Trophoblast cell (in vitro differentiated cells and primary cell): ENCODE data around the gene CDC25B.

Source experiments
- DNase-seq, 2 donors: peaks; one replicate each; pipeline ENCODE4 v3.0.0-alpha.2; 2016
- H2AFZ ChIP-seq: 2 replicates; pipeline ENCODE4 v1.6.1; 2013; ENCODE audit warnings: low read length, moderate library complexity, mild to moderate bottlenecking; ENCODE audit not compliant: insufficient read depth, poor library complexity
- H2AK5ac ChIP-seq: 2 replicates; pipeline ENCODE4 v1.6.1; 2013; ENCODE audit warnings: mild to moderate bottlenecking, low read length
- H2BK120ac ChIP-seq: 2 replicates; pipeline ENCODE4 v1.6.1; 2013; ENCODE audit warnings: low read length, mild to moderate bottlenecking, moderate library complexity; ENCODE audit not compliant: insufficient read depth, poor library complexity
- H2BK12ac ChIP-seq: 2 replicates; pipeline ENCODE4 v1.6.1; 2013; ENCODE audit warnings: mild to moderate bottlenecking, low read length, moderate library complexity
- H2BK5ac ChIP-seq: 2 replicates; pipeline ENCODE4 v1.6.1; 2013; ENCODE audit warnings: low read length, low read depth, moderate library complexity, mild to moderate bottlenecking; ENCODE audit not compliant: poor library complexity
- H3K14ac ChIP-seq: 2 replicates; pipeline ENCODE4 v1.6.1; 2013; ENCODE audit warnings: mild to moderate bottlenecking, low read length
- H3K18ac ChIP-seq: 2 replicates; pipeline ENCODE4 v1.6.1; 2013; ENCODE audit warnings: mild to moderate bottlenecking, low read length
- H3K23ac ChIP-seq: 2 replicates; pipeline ENCODE4 v1.6.1; 2013; ENCODE audit warnings: low read length
- H3K27ac ChIP-seq: 2 replicates; pipeline ENCODE4 v1.5.1; 2013; ENCODE audit warnings: low read depth, mild to moderate bottlenecking, inconsistent platforms, low read length, moderate library complexity
- H3K27me3 ChIP-seq: 2 replicates; pipeline ENCODE4 v1.6.1; 2013; ENCODE audit warnings: inconsistent platforms, mild to moderate bottlenecking, low read length, moderate library complexity; ENCODE audit not compliant: insufficient read depth
- H3K36me3 ChIP-seq, 2 experiments: 1 replicate in 1 of 2; 2 replicates in 1 of 2; pipeline ENCODE4 v1.6.1; 2013; ENCODE audit warnings: low read length in 2 of 2, mild to moderate bottlenecking in 2 of 2, moderate library complexity in 1 of 2; ENCODE audit not compliant: insufficient read depth in 2 of 2, control insufficient read depth in 1 of 2
- H3K4ac ChIP-seq: 2 replicates; pipeline ENCODE4 v1.6.1; 2013; ENCODE audit warnings: low read depth, mild to moderate bottlenecking, low read length, moderate library complexity
- H3K4me1 ChIP-seq, 2 experiments: 1 replicate in 1 of 2; 2 replicates in 1 of 2; pipeline ENCODE4 v1.6.1; 2013; ENCODE audit warnings: low read length in 2 of 2, mild to moderate bottlenecking in 2 of 2, moderate library complexity in 1 of 2; ENCODE audit not compliant: insufficient read depth in 2 of 2, control insufficient read depth in 1 of 2
- H3K4me2 ChIP-seq: 2 replicates; pipeline ENCODE4 v1.6.1; 2013; ENCODE audit warnings: inconsistent platforms, mild to moderate bottlenecking, low read length, moderate library complexity
- H3K4me3 ChIP-seq: 2 replicates; pipeline ENCODE4 v1.5.1; 2013; ENCODE audit warnings: mild to moderate bottlenecking, low read depth, low read length, inconsistent platforms
- H3K79me1 ChIP-seq: one replicate; pipeline ENCODE4 v1.6.1; 2013; ENCODE audit warnings: low read length
- H3K79me2 ChIP-seq: 2 replicates; pipeline ENCODE4 v1.6.1; 2013; ENCODE audit warnings: low read length, mild to moderate bottlenecking; ENCODE audit not compliant: control insufficient read depth, insufficient read depth, poor library complexity
- H3K9ac ChIP-seq: 2 replicates; pipeline ENCODE4 v1.6.1; 2013; ENCODE audit warnings: mild to moderate bottlenecking, low read length
- H3K9me3 ChIP-seq: 2 replicates; pipeline ENCODE4 v1.6.1; 2013; ENCODE audit warnings: low read depth, mild to moderate bottlenecking, control low read depth, inconsistent platforms, low read length; ENCODE audit not compliant: insufficient read depth
- H4K12ac ChIP-seq: 2 replicates; pipeline ENCODE4 v1.6.1; 2013; ENCODE audit warnings: low read depth, mild to moderate bottlenecking, low read length, moderate library complexity
- H4K8ac ChIP-seq: 2 replicates; pipeline ENCODE4 v1.6.1; 2013; ENCODE audit warnings: low read depth, mild to moderate bottlenecking, low read length, moderate library complexity
- H4K91ac ChIP-seq: one replicate; pipeline ENCODE4 v1.6.1; 2013; ENCODE audit warnings: low read depth, mild to moderate bottlenecking, low read length, moderate library complexity
- WGBS: extraction: QIAGEN DNeasy Blood & Tissue Kit; methylation state at CpG from one replicate; pipeline ENCODE4 v1.1.7; 2013; ENCODE audit warnings: missing lambda C conversion rate; ENCODE audit not compliant: insufficient read length, insufficient coverage; ENCODE audit errors: extremely low coverage; 5-methylcytosine and 5-hydroxymethylcytosine counted together

The CDC25B gene

DNA sequence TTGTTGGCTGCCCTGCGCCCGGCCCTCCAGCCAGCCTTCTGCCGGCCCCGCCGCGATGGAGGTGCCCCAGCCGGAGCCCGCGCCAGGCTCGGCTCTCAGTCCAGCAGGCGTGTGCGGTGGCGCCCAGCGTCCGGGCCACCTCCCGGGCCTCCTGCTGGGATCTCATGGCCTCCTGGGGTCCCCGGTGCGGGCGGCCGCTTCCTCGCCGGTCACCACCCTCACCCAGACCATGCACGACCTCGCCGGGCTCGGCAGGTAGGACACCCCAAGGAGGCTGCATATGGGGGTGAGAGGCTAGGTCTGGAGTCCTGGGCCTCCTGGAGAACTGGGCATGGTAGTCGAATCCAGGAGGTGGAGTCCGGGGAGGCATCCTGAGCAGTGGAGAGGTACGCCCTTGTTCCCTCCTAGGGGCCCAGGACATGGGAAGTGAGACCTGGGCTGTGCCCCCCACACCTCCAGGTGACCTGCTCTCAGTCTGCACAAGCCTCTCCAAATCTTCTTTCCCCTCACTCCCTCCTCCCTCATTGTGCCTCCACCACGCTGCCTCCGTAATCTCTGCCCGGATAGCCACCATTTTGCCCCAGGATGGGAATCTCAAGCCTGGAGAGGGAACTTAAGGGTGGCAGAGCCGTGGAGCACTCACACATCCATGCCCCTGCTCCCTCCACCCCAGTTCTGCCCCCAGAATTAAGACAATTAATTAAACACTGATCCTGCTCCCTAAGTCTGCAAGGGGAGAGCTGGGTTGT is 541 bp downstream of the CDC25B start:
- no CpG with 5 or more reads among the region's 33 CpGs for WGBS
- no peak for DNase-seq
- Histone ChIP-seq H3K27me3 (no peaks in the 10 kb centered on the region), H4K12ac (peak overlapping the region; percentile 39), H3K9me3 (no peaks in the 10 kb centered on the region), H3K4me3 (peak overlapping the region; percentile 74), H3K18ac (peak overlapping the region; percentile 51), H3K4me1 (peaks cover 19 to 22% of the 10 kb centered on the region in 2 experiments), H3K9ac (peak overlapping the region; percentile 44), H3K14ac (peak overlapping the region; percentile 90), H3K23ac (no peak overlapping the region), H3K79me2 (peaks cover 3% of the 10 kb centered on the region), H2AK5ac (no peak overlapping the region), H3K4ac (peak overlapping the region; percentile 61), H2BK5ac (peak overlapping the region; percentile 42), H3K4me2 (peak overlapping the region; percentile 83), H4K91ac (peak overlapping the region; percentile 90), H3K79me1 (peaks cover 9% of the 10 kb centered on the region), H2AFZ (peak overlapping the region; percentile 61), H3K36me3 (peaks cover 15 to 21% of the 10 kb centered on the region in 2 experiments), H4K8ac (peak overlapping the region; percentile 83), H2BK12ac (no peak overlapping the region), H2BK120ac (peak overlapping the region; percentile 26), H3K27ac (no peak overlapping the region)

DNA sequence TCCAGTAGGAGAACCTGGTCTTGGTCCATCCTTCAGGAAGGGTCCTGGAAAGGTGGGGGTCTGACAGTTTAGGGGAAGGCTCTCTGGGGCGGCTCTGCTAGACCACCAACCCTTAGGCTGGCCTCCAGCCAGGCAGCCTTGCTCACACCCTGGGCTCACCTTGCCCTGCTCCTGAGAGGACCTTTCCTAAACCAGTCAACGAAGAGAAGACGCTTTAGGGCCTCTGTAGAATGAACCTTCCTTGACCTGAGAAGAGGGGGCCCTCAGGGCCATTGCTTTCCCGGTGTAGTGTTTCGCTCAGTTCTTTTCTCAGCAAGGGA is 1.1 kb downstream of the CDC25B start:
- H3K36me3 ChIP-seq: peaks cover 20 to 26% of the 10 kb centered on the region in 2 experiments
- no peak overlapping the region for H3K18ac ChIP-seq
- H3K27ac ChIP-seq: no peak overlapping the region
- no peak overlapping the region for H3K4me2 ChIP-seq
- H3K4me3 ChIP-seq: no peak overlapping the region
- H3K9me3 ChIP-seq: no peaks in the 10 kb centered on the region
- H3K23ac ChIP-seq: no peak overlapping the region
- peaks cover 19 to 22% of the 10 kb centered on the region in 2 experiments for H3K4me1 ChIP-seq
- H3K27me3 ChIP-seq: no peaks in the 10 kb centered on the region
- H3K79me1 ChIP-seq: peaks cover 9% of the 10 kb centered on the region
- H3K9ac ChIP-seq: no peak overlapping the region
- no peak overlapping the region for H2BK5ac ChIP-seq
- no peak overlapping the region for H2BK12ac ChIP-seq
- H3K79me2 ChIP-seq: peaks cover 3% of the 10 kb centered on the region
- H4K8ac ChIP-seq: no peak overlapping the region
- H2AK5ac ChIP-seq: no peak overlapping the region
- no peak overlapping the region for H4K12ac ChIP-seq
- no peak overlapping the region for H3K14ac ChIP-seq
- no peak for DNase-seq
- H2AFZ ChIP-seq: no peak overlapping the region
- H2BK120ac ChIP-seq: no peak overlapping the region
- no peak overlapping the region for H4K91ac ChIP-seq
- no CpG with 5 or more reads among the region's 5 CpGs for WGBS
- H3K4ac ChIP-seq: no peak overlapping the region

DNA sequence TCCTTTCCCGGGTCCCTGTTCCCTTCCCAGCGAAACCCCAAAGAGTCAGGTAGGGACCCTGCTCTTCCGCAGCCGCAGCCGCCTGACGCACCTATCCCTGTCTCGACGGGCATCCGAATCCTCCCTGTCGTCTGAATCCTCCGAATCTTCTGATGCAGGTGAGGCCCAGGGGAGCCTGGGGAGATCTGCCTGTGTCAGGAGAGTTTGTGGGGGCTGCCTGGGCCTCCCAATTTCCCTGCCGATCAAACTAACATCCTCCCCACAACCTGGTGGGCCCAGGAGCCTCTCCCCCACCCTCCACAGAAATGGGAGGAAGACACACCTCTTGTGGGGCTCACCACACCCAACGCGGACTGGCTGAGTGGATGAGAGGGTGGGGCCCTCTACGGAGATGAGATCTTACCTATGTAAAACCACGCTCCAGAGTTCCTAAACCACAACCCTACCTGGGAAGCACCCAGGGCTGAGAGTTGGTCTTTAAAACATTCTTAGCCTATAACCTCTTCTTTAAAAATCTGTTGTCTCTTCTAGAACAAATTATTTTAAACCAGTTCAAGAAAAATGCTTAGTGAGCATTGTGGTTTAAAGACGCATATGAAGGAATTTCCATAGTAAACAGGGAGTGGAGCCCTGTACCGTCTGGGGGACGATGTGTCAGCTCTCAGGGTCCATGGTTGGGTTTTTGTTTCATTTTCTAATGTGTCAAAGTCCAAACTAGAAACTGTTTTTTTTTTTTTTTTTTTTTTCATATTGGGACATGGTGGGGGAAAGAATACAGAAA is 1.7 kb downstream of the CDC25B start:
- Histone ChIP-seq H3K14ac (no peak overlapping the region), H3K23ac (no peak overlapping the region), H4K91ac (no peak overlapping the region), H3K4me3 (no peak overlapping the region), H3K36me3 (peaks cover 26 to 31% of the 10 kb centered on the region in 2 experiments), H3K27ac (no peak overlapping the region), H2BK120ac (no peak overlapping the region), H3K79me2 (peaks cover 3% of the 10 kb centered on the region), H3K9me3 (no peaks in the 10 kb centered on the region), H2BK5ac (no peak overlapping the region), H3K4me1 (peaks cover 19 to 22% of the 10 kb centered on the region in 2 experiments), H2AK5ac (no peak overlapping the region), H2BK12ac (no peak overlapping the region), H3K79me1 (peaks cover 9% of the 10 kb centered on the region), H2AFZ (no peak overlapping the region), H3K9ac (no peak overlapping the region), H4K8ac (no peak overlapping the region), H3K27me3 (no peaks in the 10 kb centered on the region), H4K12ac (no peak overlapping the region), H3K18ac (no peak overlapping the region), H3K4me2 (no peak overlapping the region), H3K4ac (no peak overlapping the region)
- WGBS: no CpG with 5 or more reads among the region's 19 CpGs
- no peak for DNase-seq

DNA sequence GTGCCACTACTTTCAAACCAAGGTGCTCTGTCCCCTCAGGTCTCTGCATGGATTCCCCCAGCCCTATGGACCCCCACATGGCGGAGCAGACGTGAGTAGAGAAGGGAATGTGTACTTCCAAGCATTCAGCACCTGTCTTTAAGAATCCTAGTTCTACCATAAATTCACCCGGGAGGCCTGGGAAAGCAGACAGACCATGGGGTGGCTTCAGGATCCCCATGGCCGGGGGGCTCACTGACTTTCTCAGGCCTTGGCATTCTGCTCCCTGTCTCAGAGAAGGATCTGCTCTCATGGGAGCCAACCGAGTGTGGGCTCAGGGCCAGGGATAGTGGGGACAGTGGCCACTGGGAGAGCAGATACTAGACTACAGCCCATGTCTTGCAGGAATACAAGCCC is 2.3 kb downstream of the CDC25B start:
- Histone ChIP-seq H3K18ac (no peak overlapping the region), H3K27me3 (no peaks in the 10 kb centered on the region), H3K4me3 (no peak overlapping the region), H3K9me3 (no peaks in the 10 kb centered on the region), H4K91ac (no peak overlapping the region), H3K4ac (no peak overlapping the region), H3K4me2 (no peak overlapping the region), H3K4me1 (peaks cover 19 to 22% of the 10 kb centered on the region in 2 experiments), H2BK12ac (no peak overlapping the region), H3K27ac (no peak overlapping the region), H3K79me1 (peaks cover 9% of the 10 kb centered on the region), H4K8ac (no peak overlapping the region), H4K12ac (no peak overlapping the region), H3K79me2 (peaks cover 3% of the 10 kb centered on the region), H2AFZ (no peak overlapping the region), H2AK5ac (no peak overlapping the region), H3K36me3 (peaks cover 32 to 37% of the 10 kb centered on the region in 2 experiments), H3K23ac (no peak overlapping the region), H2BK120ac (no peak overlapping the region), H3K9ac (no peak overlapping the region), H2BK5ac (no peak overlapping the region), H3K14ac (no peak overlapping the region)
- WGBS: no CpG with 5 or more reads among the region's 5 CpGs
- no peak for DNase-seq
